Suprapubic skin (tissue), 4 donors: ENCODE results near the gene CCDC73. TPM values are rescaled to one million over a fixed set of nuclear protein-coding genes. Genes with fewer than 3 reads are reported as not detected.

Experiments used
- DNase-seq, 2 donors: peaks; one replicate each; pipeline ENCODE4 v3.0.0-alpha.2; 2019; ENCODE audit warnings: low spot score in 2 of 2
- H3K27ac ChIP-seq: fragments of 200-600 bp; sonication (generic); one replicate; pipeline ENCODE4 v1.5.1; 2019
- H3K27me3 ChIP-seq: fragments of 200-600 bp; sonication (generic); one replicate; pipeline ENCODE4 v1.5.1; 2019
- H3K36me3 ChIP-seq: fragments of 200-600 bp; sonication (generic); one replicate; pipeline ENCODE4 v1.5.1; 2019
- H3K4me1 ChIP-seq: fragments of 200-600 bp; sonication (generic); one replicate; pipeline ENCODE4 v1.5.1; 2019
- H3K4me3 ChIP-seq: fragments of 200-600 bp; sonication (generic); one replicate; pipeline ENCODE4 v1.5.1; 2019; ENCODE audit warnings: mild to moderate bottlenecking
- H3K9me3 ChIP-seq: fragments of 200-600 bp; sonication (generic); one replicate; pipeline ENCODE4 v1.5.1; 2019
- EP300 ChIP-seq: sonication (generic); formaldehyde crosslinking; IDR thresholded peaks from one replicate; pipeline ENCODE4 v1.6.1; 2017; ENCODE audit warnings: antibody characterized with exemption
- POLR2A ChIP-seq, 2 donors: fragments of 450-650 bp; IDR thresholded peaks; one replicate each; pipeline ENCODE4 v1.6.1; 2017; ENCODE audit warnings: antibody characterized with exemption in 2 of 2, mild to moderate bottlenecking in 2 of 2, moderate library complexity in 2 of 2
- POLR2AphosphoS5 ChIP-seq, 3 donors: sonication (generic); formaldehyde crosslinking; IDR thresholded peaks; one replicate each; pipeline ENCODE4 v1.6.1; 2017; ENCODE audit warnings: antibody characterized with exemption in 3 of 3
- WGBS: methylation state at CpG from one replicate; pipeline ENCODE4 v1.1.5; 2018; 5-methylcytosine and 5-hydroxymethylcytosine counted together
- total RNA-seq, 4 donors: library from RNA; depleted of rRNA; stranded (reverse); fragments of >200 nt; gene quantifications; one replicate each; pipeline ENCODE4 v1.1.0, GENCODE V29; 2016
- TF ChIP-seq, protein P1 (sequence below), 2 donors: fragments of 200-600 bp in 1 of 2; fragments of 450-650 bp in 1 of 2; sonication (generic) in 1 of 2; IDR thresholded peaks; one replicate each; pipeline ENCODE4 v1.5.1; 2016 to 2019; ENCODE audit warnings: antibody characterized with exemption in 2 of 2, mild to moderate bottlenecking in 1 of 2, moderate library complexity in 1 of 2

Gene CCDC73
- not detected for total RNA-seq

DNA sequence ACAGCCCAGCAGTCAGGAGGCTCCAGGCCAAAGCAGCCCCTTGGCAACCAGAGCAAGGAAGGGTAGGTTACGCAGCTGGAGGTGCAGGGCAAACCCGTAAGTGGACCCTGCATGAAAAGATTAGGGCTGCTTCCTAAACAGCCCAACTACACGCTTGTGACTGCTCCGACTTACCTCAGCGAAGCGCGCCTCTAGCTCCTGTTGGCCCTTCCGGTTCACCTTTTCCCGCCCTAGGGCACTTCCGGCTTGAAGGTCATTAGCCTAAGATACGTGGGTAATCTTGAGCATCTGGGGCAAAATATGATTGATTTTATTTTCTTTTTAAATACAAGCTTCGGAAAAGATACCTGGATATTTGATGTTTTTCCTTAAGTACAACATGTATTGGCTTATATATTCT lies at the start of gene CCDC73:
TSS of gene CCDC73 (minus strand) at position 224 of the 400 bp plus-strand sequence. CDS start 34,419 bp downstream, outside the sequence.
- WGBS, result 95% methylated on average over 10 of the region's 12 CpGs

DNA sequence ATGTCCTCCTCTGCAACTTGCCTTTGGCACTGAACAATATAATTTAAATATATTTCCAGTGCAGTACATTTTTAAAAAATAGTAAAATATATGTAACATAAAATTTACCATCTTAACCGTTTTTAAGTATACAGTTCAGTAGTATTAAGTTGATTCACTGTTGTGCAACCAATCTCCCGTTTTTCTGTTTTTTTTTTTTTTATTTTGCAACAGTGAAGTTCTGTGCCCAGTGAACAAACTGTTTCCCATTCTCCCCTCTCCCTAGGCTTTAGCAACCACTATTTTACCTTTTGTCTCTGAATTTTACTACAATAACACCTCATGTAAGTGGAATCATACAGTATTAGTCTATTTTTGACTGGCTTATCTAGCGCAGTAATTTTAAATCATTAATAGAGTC lies 49.1 kb upstream of the CCDC73 start:
- no peak overlapping the region for H3K27ac ChIP-seq
- 73% methylated on average over 3 of the region's 3 CpGs for WGBS
- no peak for TF ChIP-seq EP300
- no peak for TF ChIP-seq POLR2A (IDR thresholded peaks at IDR 0.05)
- TF ChIP-seq POLR2AphosphoS5 (IDR thresholded peaks at IDR 0.05), result no peak
- TF ChIP-seq, protein P1, sequence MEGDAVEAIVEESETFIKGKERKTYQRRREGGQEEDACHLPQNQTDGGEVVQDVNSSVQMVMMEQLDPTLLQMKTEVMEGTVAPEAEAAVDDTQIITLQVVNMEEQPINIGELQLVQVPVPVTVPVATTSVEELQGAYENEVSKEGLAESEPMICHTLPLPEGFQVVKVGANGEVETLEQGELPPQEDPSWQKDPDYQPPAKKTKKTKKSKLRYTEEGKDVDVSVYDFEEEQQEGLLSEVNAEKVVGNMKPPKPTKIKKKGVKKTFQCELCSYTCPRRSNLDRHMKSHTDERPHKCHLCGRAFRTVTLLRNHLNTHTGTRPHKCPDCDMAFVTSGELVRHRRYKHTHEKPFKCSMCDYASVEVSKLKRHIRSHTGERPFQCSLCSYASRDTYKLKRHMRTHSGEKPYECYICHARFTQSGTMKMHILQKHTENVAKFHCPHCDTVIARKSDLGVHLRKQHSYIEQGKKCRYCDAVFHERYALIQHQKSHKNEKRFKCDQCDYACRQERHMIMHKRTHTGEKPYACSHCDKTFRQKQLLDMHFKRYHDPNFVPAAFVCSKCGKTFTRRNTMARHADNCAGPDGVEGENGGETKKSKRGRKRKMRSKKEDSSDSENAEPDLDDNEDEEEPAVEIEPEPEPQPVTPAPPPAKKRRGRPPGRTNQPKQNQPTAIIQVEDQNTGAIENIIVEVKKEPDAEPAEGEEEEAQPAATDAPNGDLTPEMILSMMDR (IDR thresholded peaks at IDR 0.05), result no peak
- no peaks in the 10 kb centered on the region for H3K27me3 ChIP-seq
- H3K4me3 ChIP-seq, result no peak overlapping the region
- H3K9me3 ChIP-seq, result no peaks in the 10 kb centered on the region
- H3K4me1 ChIP-seq, result no peaks in the 10 kb centered on the region
- peaks cover 8% of the 10 kb centered on the region for H3K36me3 ChIP-seq
- DNase-seq, result no peak

More for the DNA sequence above, at the start of gene CCDC73:
- H3K27ac ChIP-seq, result no peak within 1 kb of the TSS
- no peaks in the 10 kb centered on the region for H3K27me3 ChIP-seq
- no peak for DNase-seq
- no peak within 1 kb of the TSS for H3K4me3 ChIP-seq
- H3K9me3 ChIP-seq, result no peaks in the 10 kb centered on the region
- H3K4me1 ChIP-seq, result peaks cover 4% of the 10 kb centered on the region
- TF ChIP-seq, protein P1 (IDR thresholded peaks at IDR 0.05), result no peak
- TF ChIP-seq EP300, result no peak
- no peak for TF ChIP-seq POLR2AphosphoS5 (IDR thresholded peaks at IDR 0.05)
- TF ChIP-seq POLR2A (IDR thresholded peaks at IDR 0.05), result no peak
- no peaks in the 10 kb centered on the region for H3K36me3 ChIP-seq

DNA sequence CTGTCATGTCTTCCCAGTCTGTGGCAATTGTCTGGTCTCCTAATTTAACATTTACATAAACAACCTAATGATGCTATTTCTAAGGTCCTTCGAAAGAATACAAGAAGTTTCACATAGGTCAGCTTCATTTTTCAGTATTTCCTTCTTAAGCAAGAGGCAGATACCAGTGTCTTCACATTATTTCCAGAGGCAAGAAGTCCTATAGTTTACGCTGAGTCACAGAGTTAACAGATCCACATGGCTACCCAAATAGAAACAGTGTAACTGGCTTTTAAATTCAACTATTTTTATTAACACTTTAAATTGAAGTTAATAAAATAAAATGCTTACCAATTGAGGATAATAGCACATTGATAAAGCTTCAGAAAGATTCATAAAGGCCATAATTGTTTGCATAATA lies 46.1 kb upstream of the CCDC73 start:
- TF ChIP-seq EP300 (no peak), POLR2AphosphoS5 (IDR thresholded peaks at IDR 0.05) (no peak), POLR2A (IDR thresholded peaks at IDR 0.05) (no peak)
- TF ChIP-seq, protein P1 (IDR thresholded peaks at IDR 0.05), result no peak
- Histone ChIP-seq H3K4me3 (no peak overlapping the region), H3K4me1 (peaks cover 4% of the 10 kb centered on the region), H3K27ac (no peak overlapping the region), H3K27me3 (no peaks in the 10 kb centered on the region), H3K9me3 (no peaks in the 10 kb centered on the region), H3K36me3 (no peaks in the 10 kb centered on the region)
- DNase-seq, result no peak
- WGBS, result 96% methylated on average over 2 of the region's 2 CpGs

DNA sequence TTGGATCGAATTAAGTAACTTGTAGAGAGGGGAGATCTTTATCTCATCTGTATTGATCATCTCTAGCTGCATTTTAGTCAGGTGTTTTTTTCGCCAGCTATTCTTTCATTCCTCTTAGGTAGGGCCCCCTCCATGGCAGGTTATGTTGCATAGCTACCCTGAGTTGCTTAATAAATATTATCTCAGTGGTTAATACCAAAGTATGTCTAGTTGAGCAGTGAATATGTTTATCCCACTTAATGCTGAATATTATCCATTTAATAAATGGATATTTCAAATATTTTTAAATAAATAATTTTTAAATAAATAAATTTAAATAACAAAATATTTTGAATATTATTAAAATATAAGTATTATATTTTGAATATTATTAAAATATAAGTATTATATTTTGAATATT lies 44.8 kb upstream of the CCDC73 start:
- TF ChIP-seq POLR2AphosphoS5 (IDR thresholded peaks at IDR 0.05) (no peak), POLR2A (IDR thresholded peaks at IDR 0.05) (no peak), EP300 (no peak)
- TF ChIP-seq, protein P1 (IDR thresholded peaks at IDR 0.05), result no peak
- Histone ChIP-seq H3K9me3 (no peaks in the 10 kb centered on the region), H3K4me3 (no peak overlapping the region), H3K27ac (no peak overlapping the region), H3K36me3 (no peaks in the 10 kb centered on the region), H3K4me1 (peaks cover 4% of the 10 kb centered on the region), H3K27me3 (no peaks in the 10 kb centered on the region)
- no peak for DNase-seq
- WGBS, result 66% methylated on average over 2 of the region's 2 CpGs

GRCh38 chr11:32838505-32839274 lies 44.2 kb upstream of the CCDC73 start:
- DNase-seq, result no peak
- H3K9me3 ChIP-seq, result no peaks in the 10 kb centered on the region
- H3K27me3 ChIP-seq, result no peaks in the 10 kb centered on the region
- peaks cover 4% of the 10 kb centered on the region for H3K4me1 ChIP-seq
- H3K4me3 ChIP-seq, result no peak overlapping the region
- peak overlapping the region; percentile 59 for H3K27ac ChIP-seq
- H3K36me3 ChIP-seq, result no peaks in the 10 kb centered on the region
- TF ChIP-seq, protein P1 (IDR thresholded peaks at IDR 0.05), result no peak
- TF ChIP-seq POLR2AphosphoS5 (IDR thresholded peaks at IDR 0.05) (no peak), EP300 (no peak), POLR2A (IDR thresholded peaks at IDR 0.05) (no peak)
- 49% methylated on average over 2 of the region's 2 CpGs for WGBS
